Peyer's patch (tissue), 4 donors: ENCODE results near the gene SLC12A9. TPM values are rescaled to one million over a fixed set of nuclear protein-coding genes. Genes with fewer than 3 reads are reported as not detected.
A peak's percentile ranks its signal among the peaks of the same experiment; 100 is the strongest.

Source experiments
- DNase-seq, 3 donors: peaks; one replicate each; pipeline ENCODE4 v3.0.0-alpha.2; 2017 to 2019
- H3K27ac ChIP-seq, 4 donors: fragments of 200-600 bp; sonication (generic); one replicate each; pipeline ENCODE4 v1.5.1; 2016 to 2019
- H3K27me3 ChIP-seq, 2 donors: fragments of 200-600 bp; sonication (generic); one replicate each; pipeline ENCODE4 v1.5.1; 2019
- H3K36me3 ChIP-seq, 3 donors: fragments of 200-600 bp; sonication (generic); one replicate each; pipeline ENCODE4 v1.5.1; 2016 to 2019
- H3K4me1 ChIP-seq, 4 donors: fragments of 200-600 bp; sonication (generic); one replicate each; pipeline ENCODE4 v1.5.1; 2016 to 2019
- H3K4me3 ChIP-seq, 4 donors: fragments of 200-600 bp; sonication (generic); 1 replicate in 3 of 4; 2 replicates in 1 of 4; pipeline ENCODE4 v1.5.1; 2016 to 2019; ENCODE audit warnings: mild to moderate bottlenecking in 1 of 4
- H3K9me3 ChIP-seq, 4 donors: fragments of 200-600 bp; sonication (generic); one replicate each; pipeline ENCODE4 v1.5.1; 2016 to 2019; ENCODE audit warnings: mild to moderate bottlenecking in 1 of 4
- CTCF ChIP-seq, 6 experiments: fragments of 450-650 bp in 4 of 6; fragments of 200-600 bp in 2 of 6; sonication (generic) in 1 of 6; IDR thresholded peaks; one replicate each; pipeline ENCODE4 v1.5.1; 2017 to 2019; ENCODE audit warnings: antibody characterized with exemption in 6 of 6, mild to moderate bottlenecking in 3 of 6, moderate library complexity in 1 of 6
- POLR2A ChIP-seq, 2 donors: fragments of 450-650 bp; IDR thresholded peaks; one replicate each; pipeline ENCODE4 v1.5.1; 2017; ENCODE audit warnings: antibody characterized with exemption in 2 of 2, mild to moderate bottlenecking in 2 of 2, moderate library complexity in 2 of 2
- total RNA-seq, 4 donors: library from RNA; depleted of rRNA; stranded (reverse); fragments of >200 nt; gene quantifications; one replicate each; pipeline ENCODE4 v1.1.0, GENCODE V29; 2016

SLC12A9 gene
- total RNA-seq, 4 donors from 2014 or later = 24.8 to 51.1 (median 28.2) TPM

- peak in 2 of 3 donors; percentile 83 to 88 for DNase-seq
- Histone ChIP-seq H3K27ac (peak overlapping the region in 3 of 4 donors; percentile 36 to 86 (median 82)), H3K27me3 (peaks cover 0 to 16% of the 10 kb centered on the region in 2 donors), H3K4me1 (peaks cover 0 to 44% (median 17%) of the 10 kb centered on the region in 4 donors), H3K4me3 (peak overlapping the region in 3 of 4 donors; percentile 60 to 70 (median 62)), H3K36me3 (no peaks in the 10 kb centered on the region), H3K9me3 (no peaks in the 10 kb centered on the region)
- peak; percentile 61 to 91 (median 77) for TF ChIP-seq CTCF (IDR thresholded peaks at IDR 0.05)
- TF ChIP-seq POLR2A (IDR thresholded peaks at IDR 0.05) = no peak
Observed at GRCh38 chr7:100896732-100897608, 44.5 kb downstream of the SLC12A9 start.

DNA sequence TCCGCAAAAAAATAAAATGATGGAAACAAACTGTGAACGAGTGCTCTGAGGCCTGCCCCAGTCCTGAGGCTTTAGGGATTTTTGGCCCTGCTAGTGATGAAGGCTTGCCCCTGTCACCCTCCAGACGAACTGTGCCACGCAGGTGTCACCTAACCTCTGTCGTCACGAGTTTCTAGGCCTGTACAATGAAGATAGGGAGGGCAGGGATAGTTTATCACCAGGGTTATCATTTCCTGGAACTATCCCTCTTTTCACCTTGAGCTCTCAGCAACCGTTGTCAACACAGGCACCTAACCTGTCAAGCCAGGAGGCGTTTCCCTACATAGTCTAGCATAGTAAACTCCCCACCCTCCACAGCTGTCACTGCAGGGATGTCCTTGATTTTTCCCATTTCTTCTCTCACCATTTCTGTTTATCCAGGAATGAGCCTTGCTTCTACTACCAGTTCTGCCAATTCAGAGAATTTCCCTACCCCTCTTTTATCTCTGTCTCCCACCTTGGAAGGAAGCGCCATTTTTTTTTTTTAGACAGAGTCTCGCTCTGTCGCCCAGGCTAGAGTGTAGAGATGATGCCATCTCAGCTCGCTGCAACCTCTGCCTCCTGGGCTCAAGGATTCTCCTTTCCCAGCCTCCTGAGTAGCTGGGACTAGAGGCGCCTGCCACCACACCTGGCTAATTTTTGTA is 45.4 kb downstream of the SLC12A9 start:
- H3K4me3 ChIP-seq = no peak overlapping the region
- peaks cover 0 to 51% (median 17%) of the 10 kb centered on the region in 4 donors for H3K4me1 ChIP-seq
- H3K9me3 ChIP-seq = no peaks in the 10 kb centered on the region
- H3K36me3 ChIP-seq = no peaks in the 10 kb centered on the region
- TF ChIP-seq CTCF (IDR thresholded peaks at IDR 0.05) (peak in 1 of 6 experiments; percentile 7), POLR2A (IDR thresholded peaks at IDR 0.05) (peak in 1 of 2 donors; percentile 46)
- peak overlapping the region in 3 of 4 donors; percentile 36 to 86 (median 82) for H3K27ac ChIP-seq
- H3K27me3 ChIP-seq = peaks cover 0 to 16% of the 10 kb centered on the region in 2 donors
- DNase-seq = peak in 2 of 3 donors; percentile 69 to 81

GRCh38 chr7:100899432-100899831 is 46.9 kb downstream of the SLC12A9 start:
- Histone ChIP-seq H3K4me1 (peaks cover 0 to 44% (median 17%) of the 10 kb centered on the region in 4 donors), H3K9me3 (no peaks in the 10 kb centered on the region), H3K27ac (no peak overlapping the region), H3K27me3 (peaks cover 0 to 16% of the 10 kb centered on the region in 2 donors), H3K36me3 (no peaks in the 10 kb centered on the region), H3K4me3 (no peak overlapping the region)
- TF ChIP-seq POLR2A (IDR thresholded peaks at IDR 0.05) = no peak
- no peak for TF ChIP-seq CTCF (IDR thresholded peaks at IDR 0.05)
- no peak for DNase-seq

- peaks cover 0 to 7% of the 10 kb centered on the region in 2 donors for H3K27me3 ChIP-seq
- no peaks in the 10 kb centered on the region for H3K36me3 ChIP-seq
- no peaks in the 10 kb centered on the region for H3K9me3 ChIP-seq
- DNase-seq = no peak
- no peak for TF ChIP-seq CTCF (IDR thresholded peaks at IDR 0.05)
- TF ChIP-seq POLR2A (IDR thresholded peaks at IDR 0.05) = no peak
- H3K4me1 ChIP-seq = peaks cover 0 to 29% (median 6%) of the 10 kb centered on the region in 4 donors
- H3K4me3 ChIP-seq = no peak overlapping the region
- H3K27ac ChIP-seq = peak overlapping the region in 2 of 4 donors; percentile 83 to 88
Observed at GRCh38 chr7:100900978-100901377, 48.5 kb downstream of the SLC12A9 start.

DNA sequence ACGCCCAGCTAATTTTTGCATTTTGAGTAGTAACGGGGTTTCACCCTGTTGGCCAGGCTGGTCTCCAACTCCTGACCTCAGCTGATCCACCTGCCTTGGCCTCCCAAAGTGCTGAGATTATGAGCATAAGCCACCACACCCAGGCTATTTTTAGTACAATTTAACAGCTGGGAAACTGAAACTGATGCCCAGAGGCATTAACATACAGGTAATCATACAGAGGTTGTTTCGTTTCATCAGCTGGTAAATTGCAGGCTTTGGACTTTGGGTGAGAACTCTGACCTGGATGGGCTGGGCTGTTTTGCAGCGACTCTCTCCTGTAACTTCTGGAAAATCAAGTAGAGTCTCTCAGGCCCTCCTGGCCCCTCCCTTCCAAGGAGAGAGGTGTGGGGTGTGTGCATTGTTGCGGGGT is 49.4 kb downstream of the SLC12A9 start:
- peak in 1 of 2 donors; percentile 50 for TF ChIP-seq POLR2A (IDR thresholded peaks at IDR 0.05)
- no peak for TF ChIP-seq CTCF (IDR thresholded peaks at IDR 0.05)
- Histone ChIP-seq H3K4me3 (no peak overlapping the region), H3K4me1 (peaks cover 0 to 21% (median 0%) of the 10 kb centered on the region in 4 donors), H3K27me3 (no peaks in the 10 kb centered on the region), H3K36me3 (no peaks in the 10 kb centered on the region), H3K27ac (peak overlapping the region in 3 of 4 donors; percentile 53 to 88 (median 83)), H3K9me3 (no peaks in the 10 kb centered on the region)
- peak in 2 of 3 donors; percentile 77 to 83 for DNase-seq
